ENCODE results near the gene TBC1D13.
"Not testable (repeated sequence)": the region's sequence is repeated elsewhere in the genome, so short reads cannot be mapped to it uniquely, and the experiment has no call there.

TBC1D13 gene

DNA sequence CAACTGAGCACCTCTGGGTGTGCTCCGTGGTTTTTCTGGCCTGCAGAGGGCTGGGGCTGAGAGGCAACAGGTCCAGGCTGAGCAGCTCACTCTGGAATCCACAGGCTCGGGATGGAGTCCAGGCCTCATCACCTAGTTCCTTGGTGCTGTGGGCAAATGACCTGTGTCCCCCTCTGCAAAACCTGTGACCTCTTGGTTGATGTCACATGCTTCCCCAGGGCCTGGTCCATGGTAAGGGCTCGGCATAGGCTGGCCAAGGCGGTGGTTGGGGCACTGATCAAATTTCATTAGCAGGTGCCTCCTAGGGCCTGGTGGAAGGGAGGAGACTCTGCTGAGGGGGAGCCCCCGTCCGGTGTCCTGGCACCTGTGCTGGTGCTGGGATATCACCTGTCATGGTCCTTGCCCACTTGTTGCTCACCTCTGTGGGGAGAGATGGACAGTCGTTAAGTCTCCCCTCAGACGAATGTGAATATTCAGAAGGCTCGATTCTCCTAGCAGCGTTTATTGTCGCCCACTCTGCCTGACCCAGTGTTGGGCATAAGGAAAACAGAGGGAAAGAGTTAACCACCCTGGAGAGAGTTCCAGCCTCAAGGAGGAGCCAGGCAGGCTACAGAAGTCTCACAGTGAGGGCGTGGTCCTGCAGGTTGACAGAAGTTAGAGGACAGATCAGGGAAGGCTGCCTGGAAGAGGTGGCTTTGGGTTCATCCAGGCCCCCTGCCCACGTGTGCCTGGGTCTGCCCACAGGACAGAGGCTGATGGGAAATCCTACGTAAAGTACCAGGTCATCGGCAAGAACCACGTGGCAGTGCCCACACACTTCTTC lies 34.7 kb downstream of the TBC1D13 start:
- no peak for DNase-seq (ENCODE audit: low spot score)

GRCh38 chr9:128822407-128823042 lies 35.5 kb downstream of the TBC1D13 start:
- no peak for DNase-seq (ENCODE audit: low spot score)

GRCh38 chr9:128823362-128823902 lies 36.4 kb downstream of the TBC1D13 start:
- no peak for DNase-seq (ENCODE audit: low spot score)

GRCh38 chr9:128823903-128824406 lies 36.9 kb downstream of the TBC1D13 start:
- no peak for DNase-seq (ENCODE audit: low spot score)

GRCh38 chr9:128824911-128825310 lies 37.9 kb downstream of the TBC1D13 start:
- no peak for DNase-seq (ENCODE audit: low spot score)

GRCh38 chr9:128825923-128826700 lies 39.1 kb downstream of the TBC1D13 start:
- no peak for DNase-seq (ENCODE audit: low spot score)

GRCh38 chr9:128828267-128828666 lies 41.2 kb downstream of the TBC1D13 start:
- no peak for DNase-seq (ENCODE audit: low spot score)

- no peak for DNase-seq (ENCODE audit: low spot score)
Observed at GRCh38 chr9:128828719-128829452, 41.8 kb downstream of the TBC1D13 start.

- peak; percentile 95 for DNase-seq (ENCODE audit: low spot score)
Observed at GRCh38 chr9:128829477-128830251, 42.6 kb downstream of the TBC1D13 start, which contains the start of gene SPOUT1. Gene SPOUT1 (minus strand): TSS chr9:128829794. CDS start chr9:128829780, 14 bp downstream.

GRCh38 chr9:128833696-128834095 lies 46.6 kb downstream of the TBC1D13 start:
- DNase-seq (ENCODE audit: low spot score): no peak

DNA sequence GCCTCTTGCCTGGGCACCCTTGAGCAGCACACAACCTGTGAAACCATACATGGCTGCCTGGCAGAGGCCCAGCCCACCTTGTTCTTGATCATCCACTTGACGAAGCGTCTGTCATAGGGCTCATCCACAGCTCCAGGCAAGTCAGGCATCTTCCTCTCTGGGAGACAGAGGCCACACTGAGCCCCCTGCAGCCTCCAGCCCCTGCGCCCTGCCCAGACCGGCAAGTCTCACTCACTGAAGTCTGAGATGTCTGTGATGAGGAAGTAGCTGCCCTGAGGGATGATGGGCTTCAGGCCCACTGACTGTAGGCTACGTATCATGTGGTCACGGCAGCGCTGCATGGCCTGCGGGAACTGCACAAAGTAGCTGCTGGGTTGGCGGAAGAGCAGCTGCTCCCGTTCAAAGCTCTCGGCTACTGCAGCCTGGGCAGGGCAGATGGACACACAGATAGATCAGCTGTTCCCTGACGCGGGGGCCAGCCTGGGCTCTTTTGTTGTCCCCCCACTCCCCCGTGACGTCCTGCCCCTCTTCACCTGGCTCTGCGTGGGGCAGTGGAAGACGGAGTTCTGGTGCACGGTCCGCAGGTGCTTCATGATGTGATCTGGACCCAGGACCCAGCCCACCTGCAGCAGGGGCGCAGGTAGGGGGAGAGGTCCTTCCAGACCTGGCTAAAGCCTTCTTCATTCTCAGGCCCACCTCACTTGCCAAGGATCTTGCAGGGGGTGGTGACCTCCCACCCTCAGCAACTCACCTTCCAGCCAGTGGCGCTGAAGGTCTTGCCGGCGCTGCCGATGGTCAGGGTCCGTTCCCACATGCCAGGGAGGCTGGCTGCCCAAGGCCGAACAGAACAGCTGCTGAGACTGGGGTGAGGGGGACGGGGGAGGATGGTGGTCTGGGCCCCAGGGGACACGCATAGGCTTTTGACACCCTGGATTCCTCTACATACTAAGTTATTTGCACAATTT lies 48.5 kb downstream of the TBC1D13 start:
- DNase-seq (ENCODE audit: low spot score): no peak

- no peak for DNase-seq (ENCODE audit: low spot score)
Observed at GRCh38 chr9:128836509-128837145, 49.6 kb downstream of the TBC1D13 start.

DNA sequence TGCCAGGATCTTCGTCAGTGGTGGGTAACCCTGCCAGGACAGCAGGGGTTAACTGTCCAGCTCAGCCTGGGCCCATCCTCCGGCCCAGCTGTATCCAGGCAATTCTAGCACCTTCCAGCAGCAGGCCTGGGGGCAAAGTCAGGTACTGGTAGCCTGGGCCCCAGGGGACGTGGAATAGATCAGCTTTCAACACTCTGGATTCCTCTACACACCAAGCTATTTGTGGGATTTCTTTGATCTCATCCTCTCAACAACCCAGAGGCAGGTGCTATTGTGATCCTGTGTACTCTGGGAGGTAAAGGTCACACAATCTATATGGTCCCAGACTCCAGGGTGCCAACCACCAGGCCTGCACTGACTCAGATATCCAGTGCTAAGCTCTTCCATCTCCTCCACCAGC lies 51.3 kb downstream of the TBC1D13 start:
- DNase-seq (ENCODE audit: low spot score): no peak

DNA sequence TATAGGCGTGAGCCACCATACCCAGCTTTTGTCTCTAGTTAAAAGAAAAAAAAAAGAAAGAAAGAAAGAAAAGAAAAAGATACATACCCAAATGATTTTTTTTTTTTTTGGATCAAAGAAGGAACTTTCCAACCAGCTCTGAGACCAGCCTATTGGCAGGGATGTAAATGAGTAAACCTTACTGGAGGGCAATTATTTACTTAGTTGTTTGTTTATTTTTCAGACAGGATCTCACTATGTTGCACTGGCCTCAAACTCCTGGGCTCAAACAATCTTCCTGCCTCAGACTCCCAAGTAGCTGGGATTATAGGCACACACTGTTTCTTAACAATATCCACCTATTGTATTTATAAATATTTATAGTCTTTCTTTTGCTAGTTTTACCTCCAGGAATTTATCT lies 53.5 kb downstream of the TBC1D13 start:
- no peak for DNase-seq (ENCODE audit: low spot score)

DNA sequence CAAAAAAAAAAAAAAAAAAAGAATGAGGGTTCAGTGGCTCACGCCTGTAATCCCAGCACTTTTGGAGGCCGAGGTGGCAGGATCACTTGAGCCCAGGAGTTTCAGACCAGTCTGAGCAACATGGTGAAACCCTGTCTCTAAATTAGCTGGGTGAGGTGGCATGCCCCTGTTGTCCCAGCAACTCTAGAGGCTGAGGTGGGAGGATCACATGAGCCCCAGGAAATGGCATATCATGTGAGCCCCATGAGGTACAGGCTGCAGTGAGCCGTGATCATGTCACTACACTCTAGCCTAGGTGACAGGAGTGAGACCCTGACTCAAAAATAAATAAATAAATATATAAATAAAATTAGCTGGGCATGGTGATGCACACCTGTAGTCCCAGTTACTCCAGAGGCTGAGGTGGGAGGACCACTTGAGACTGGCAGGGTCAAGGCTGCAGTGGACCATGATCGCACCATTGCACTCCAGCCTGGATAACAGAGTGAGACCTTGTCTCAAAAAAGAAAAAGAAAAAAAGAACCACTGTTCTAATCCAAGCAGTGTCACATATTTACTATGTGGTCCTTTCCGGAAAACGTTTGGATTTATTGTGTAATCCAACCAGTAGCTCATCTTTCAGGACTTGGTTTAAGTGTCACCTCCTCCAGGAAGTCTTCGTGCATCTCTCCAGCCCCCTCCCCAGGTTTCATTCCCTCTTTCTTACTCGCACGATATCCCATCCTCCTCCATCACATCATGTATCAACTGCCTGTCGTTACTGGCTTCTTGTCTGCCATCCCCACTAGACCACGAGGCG lies 54.8 kb downstream of the TBC1D13 start:
- no peak for DNase-seq (ENCODE audit: low spot score)

DNA sequence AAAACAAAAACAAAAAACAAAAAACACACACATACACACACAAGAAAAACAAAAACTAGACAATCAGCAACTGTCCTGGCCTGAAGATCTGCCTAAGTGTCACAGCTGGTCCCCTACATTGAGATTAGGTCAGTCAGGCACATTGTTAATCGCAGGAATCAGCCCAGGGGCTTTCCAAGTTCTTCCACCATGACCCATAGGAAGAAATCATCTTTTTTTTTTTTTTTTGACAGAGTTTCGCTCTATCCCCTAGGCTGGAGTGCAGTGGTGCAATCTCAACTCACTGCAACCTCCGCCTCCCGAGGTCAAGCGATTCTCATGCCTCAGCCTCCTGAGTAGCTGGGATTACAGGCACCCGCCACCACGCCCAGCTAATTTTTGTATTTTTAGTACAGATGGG lies 56.1 kb downstream of the TBC1D13 start:
- not testable (repeated sequence) for DNase-seq (ENCODE audit: low spot score)

DNA sequence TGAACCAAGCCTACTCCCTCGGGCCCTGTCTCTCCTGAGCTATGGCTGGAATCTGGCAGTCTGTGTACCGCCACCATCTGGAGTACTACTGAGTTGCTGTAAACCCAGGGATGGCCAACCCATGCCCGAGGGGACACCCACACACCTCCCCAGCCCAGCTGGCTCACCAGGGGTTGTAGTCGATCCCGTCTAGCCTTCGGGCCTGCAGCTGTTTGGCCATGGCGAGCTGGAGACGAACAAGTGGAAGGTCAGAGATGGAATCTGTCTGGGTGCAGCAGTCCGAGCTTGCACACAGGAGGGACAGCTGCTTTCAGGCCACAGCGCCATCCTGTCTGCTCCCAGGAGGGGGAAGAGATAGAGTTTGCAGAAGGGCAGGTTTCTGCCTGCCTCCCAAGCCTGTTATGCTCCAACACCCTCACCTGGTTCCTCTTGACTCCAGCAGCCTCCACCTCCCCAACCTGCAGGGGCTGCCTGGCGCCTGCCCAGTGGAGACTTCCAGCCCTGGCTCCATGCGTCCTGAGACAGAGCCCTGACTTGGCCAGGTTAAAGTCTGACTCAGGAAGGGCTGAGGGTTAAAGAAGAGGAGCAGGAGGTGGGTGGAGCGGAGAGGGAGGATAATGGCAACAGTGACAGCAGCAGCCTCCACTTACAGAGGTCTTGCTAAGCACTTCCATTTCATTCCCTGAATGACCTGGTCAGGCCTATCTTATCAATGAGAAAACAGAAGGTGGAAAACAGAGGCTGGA lies 58.3 kb downstream of the TBC1D13 start:
- no peak for DNase-seq (ENCODE audit: low spot score)

DNA sequence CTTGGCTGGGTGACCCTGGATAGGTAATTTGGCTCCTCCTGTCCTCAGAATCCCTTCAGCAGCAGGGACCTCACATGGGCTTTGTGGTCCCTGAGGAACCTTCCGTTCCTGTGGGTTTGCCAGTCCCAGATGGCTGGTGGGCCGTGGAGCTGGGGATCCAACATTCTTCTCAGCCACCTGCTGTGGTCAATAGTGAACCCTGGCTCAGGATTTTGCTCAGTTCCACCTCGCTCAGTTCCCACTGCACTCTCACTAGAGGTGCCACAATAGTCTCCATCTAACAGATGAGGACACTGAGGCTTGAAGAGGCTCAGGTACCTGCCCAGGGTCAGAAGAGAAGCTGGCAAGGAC lies 59.6 kb downstream of the TBC1D13 start:
- DNase-seq (ENCODE audit: low spot score): no peak

All from hematopoietic multipotent progenitor cell treated with erythropoietin and hydrocortisone succinate and interleukin-3 and kit ligand, for 17 days (in vitro differentiated cells).